Tibial nerve (tissue), 3 donors: ENCODE data around the gene RFX7.
"Not testable (repeated sequence)": the region's sequence is repeated elsewhere in the genome, so short reads cannot be mapped to it uniquely, and the experiment has no call there.

Source experiments
- CTCF ChIP-seq, 5 experiments: fragments of 200-600 bp in 3 of 5; fragments of 450-650 bp in 2 of 5; sonication (generic) in 3 of 5; IDR thresholded peaks; one replicate each; pipeline ENCODE4 v1.5.1; 2016 to 2019; ENCODE audit warnings: antibody characterized with exemption in 5 of 5, mild to moderate bottlenecking in 3 of 5, moderate library complexity in 2 of 5
- POLR2A ChIP-seq, 2 donors: fragments of 450-650 bp; IDR thresholded peaks; one replicate each; pipeline ENCODE4 v1.6.1; 2017; ENCODE audit warnings: antibody characterized with exemption in 2 of 2, mild to moderate bottlenecking in 2 of 2, moderate library complexity in 2 of 2

DNA sequence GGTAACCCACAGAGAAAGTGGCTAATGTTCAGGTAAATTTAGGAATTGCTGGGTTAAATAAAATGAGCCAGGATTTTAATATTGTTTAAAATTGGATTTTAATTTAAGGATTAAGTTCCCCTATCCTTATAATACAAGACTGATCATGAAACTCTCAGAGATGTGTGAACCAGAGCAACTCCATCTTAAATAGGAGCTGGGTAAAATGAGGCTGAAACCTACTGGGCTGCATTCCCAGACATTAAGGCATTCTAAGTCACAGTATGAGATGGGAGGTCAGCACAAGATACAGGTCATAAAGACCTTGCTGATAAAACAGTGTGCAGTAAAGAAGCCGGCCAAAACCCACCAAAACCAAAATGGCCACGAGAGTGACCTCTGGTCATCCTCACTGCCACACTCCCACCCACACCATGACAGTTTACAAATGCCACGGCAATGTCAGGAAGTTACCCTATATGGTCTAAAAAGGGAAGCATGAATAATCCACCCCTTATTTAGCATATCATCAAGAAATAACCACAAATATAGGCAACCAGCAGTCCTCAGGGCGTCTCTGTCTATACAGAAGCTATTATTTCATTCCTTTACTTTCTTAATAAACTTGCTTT, 40.3 kb downstream of the RFX7 start:
- not testable (repeated sequence) for TF ChIP-seq POLR2A, CTCF (IDR thresholded peaks at IDR 0.05)
